Sciatic nerve (tissue), 2 donors: Measurements from ENCODE around the gene SYNDIG1L. TPM values are rescaled to one million over a fixed set of nuclear protein-coding genes. Genes with fewer than 3 reads are reported as not detected.
"Not testable (repeated sequence)": the region's sequence is repeated elsewhere in the genome, so short reads cannot be mapped to it uniquely, and the experiment has no call there.

Experiments
- ATAC-seq: fragments of 200-7000 bp; cut with Tn5 transposase; one replicate; pipeline ENCODE4 v1.9.1; 2020; ENCODE audit warnings: mild to moderate bottlenecking, moderate library complexity
- DNase-seq: peaks from one replicate; pipeline ENCODE4 v3.0.0-alpha.2; 2020; ENCODE audit warnings: low spot score
- intact Hi-C: fragments of 100-400 bp; cut with DNase I; formaldehyde crosslinking; loops from one replicate; pipeline ENCODE4 v1.14.2; 2022
- total RNA-seq: library from RNA; stranded (reverse); fragmentation: NEBNext Ultra II Directional; extraction: Animal tissue kit (Norgen Biotek cat#: 25700); gene quantifications from one replicate; pipeline ENCODE4 v1.2.1, GENCODE V29; 2021
- donor health status: DM: no; HTN: no; CAD: no.
- donor health status: DM: no; HTN: no; CAD: no.

Gene SYNDIG1L
- total RNA-seq = 0.58 TPM

DNA sequence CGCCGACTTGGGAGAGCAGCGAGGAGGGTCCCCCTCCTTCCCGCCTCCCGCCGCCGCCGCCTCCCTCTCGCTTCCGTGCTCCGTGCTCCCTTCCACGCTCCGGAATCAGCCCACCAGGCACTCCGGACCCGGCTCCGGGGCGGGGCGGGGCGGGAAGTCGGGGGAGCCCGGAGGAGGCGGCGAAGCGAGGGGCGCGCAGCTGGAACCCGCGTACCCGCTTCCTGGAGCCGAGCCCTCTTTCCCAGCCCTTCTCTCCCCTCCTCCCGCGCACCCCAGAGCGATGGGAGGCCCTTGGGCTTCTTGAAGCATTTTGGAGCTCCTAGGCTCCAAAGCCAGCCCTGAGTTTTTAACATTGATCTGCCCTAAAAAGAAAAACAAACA is at the start of gene SYNDIG1L:
TSS of gene SYNDIG1L (minus strand) at position 9 of the 381 bp plus-strand sequence. CDS start 16,466 bp downstream, outside the sequence.
- ATAC-seq (no peak), DNase-seq (no peak)
- intact Hi-C loops = no loop called here

DNA sequence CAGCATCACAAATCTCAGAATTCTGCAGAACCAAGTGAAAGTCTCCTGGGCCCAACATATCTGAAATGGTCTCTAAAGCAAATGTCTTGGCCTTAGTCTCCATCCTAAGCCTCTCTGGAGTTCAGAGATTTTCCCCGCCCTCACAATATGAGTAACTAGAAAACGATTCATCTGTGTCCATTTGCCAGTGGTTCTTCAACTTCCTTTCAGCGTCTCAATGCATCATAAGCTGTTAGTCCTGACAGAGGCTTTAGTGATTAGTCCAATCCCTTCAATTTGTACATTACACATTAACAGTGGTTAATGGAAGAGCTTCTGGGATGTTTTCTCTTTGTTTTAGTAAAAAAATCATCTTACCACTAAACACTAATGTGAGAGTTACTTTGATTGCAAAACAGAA is 49.7 kb upstream of the SYNDIG1L start:
- intact Hi-C loops = no loop called here
- DNase-seq (no peak), ATAC-seq (no peak)

DNA sequence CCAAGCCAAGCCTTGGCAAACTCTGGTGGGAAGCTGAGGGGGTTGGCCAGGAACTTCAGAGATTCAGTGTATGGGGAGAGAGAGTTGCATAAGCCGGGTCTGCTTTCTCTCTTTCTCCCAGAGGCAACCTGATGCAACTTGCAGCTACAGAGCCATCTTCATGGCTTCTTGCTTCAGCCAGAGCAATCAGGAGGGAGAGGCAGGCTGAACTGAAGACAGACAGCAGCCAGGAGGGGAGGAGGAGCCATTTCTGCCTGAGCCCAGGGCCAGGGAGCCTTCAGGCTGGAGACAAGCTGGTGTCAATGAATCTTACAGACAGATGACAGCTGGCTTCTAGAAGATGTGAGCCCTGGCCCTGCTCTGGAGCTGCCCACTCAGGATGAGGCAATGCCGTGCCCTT is 48.4 kb upstream of the SYNDIG1L start:
- ATAC-seq (peak; percentile 63), DNase-seq (no peak)
- intact Hi-C loops = no loop called here

DNA sequence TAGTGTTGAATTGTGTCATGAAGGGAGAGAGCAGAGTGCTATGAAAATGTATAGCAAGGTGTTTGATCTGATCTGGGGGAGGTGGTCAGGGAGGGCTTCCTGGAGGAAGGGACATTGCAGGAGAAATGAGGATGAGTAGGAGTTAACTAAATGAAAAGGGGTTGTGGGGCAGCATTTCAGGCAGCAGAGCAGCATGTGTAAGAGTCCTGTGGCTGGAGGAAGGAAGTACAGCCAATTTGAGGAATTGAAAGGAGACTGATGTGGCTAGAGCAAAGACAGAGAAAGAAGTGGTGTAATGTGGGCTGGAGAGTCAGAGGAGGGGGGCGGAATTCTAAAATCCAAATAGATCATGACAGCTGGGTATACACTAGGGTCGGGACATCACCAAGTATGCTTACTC is 46.6 kb upstream of the SYNDIG1L start:
- ATAC-seq (no peak), DNase-seq (no peak)
- intact Hi-C loops = no loop called here

DNA sequence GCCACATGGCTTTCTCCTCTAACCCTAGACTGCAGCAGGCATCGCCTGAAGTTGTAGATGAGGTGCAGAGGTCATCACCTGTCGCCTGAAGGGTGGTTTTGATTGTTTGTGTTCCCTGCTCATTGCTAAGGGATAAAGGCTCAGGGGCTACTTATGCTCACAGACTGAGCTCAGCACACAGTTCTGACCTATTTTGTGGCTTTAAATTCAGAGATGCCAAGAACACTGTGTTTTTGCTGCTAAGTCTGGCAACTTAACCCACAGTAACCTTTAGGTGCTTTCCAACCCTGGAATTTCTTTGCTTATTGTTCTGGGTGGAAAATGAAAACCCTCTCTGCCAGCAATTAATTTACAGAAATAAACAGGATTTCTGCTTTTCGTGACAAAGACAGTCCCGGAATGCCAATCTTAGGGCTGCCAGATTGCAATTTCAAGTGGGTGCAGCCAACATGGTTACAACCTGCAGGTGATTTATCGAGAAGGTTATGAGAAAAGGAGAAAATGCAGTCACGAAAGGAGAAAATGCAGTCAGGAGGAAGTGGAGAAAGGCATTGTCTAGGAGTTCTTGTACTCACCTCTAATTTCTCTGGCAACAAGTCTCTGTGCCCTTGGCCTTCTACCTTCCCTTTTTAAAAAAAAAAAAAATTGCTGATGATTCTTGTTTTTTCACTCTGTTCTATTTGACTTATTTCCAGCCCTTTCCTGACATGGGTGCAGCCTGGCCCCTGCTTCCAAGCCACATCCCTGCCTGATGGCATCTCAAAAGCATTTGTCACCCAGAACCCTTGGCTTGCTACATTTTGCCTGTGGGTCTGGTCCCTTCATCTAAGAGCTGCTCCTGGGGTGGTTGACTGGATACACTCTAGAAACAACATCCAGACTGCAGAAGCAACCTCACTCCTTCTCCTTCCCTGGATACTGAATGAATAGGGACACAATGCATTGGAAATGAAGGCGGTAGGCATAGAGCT is 43.8 kb upstream of the SYNDIG1L start:
- no peak for DNase-seq
- ATAC-seq = peak; percentile 76
- intact Hi-C loops = no loop called here

DNA sequence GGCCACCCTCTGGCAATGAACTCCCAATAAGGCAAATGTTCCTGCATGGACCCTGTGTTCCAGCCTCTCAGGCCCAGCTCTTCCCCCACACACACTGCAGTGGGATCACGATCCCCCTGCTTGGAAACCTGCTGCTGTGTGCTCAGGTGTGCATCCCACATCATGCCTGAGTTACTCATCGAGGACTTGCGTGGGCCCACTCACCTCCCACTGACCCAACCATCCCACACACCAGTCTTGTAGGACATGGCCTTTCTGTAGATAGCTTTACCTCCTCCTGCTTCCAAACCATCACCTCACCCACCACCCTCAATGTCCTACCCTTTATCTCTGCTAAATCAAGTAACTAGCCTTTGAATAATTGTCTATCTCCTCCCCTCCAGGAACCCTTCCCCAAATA is 42.5 kb upstream of the SYNDIG1L start:
- intact Hi-C loops = no loop called here
- DNase-seq (no peak), ATAC-seq (no peak)

DNA sequence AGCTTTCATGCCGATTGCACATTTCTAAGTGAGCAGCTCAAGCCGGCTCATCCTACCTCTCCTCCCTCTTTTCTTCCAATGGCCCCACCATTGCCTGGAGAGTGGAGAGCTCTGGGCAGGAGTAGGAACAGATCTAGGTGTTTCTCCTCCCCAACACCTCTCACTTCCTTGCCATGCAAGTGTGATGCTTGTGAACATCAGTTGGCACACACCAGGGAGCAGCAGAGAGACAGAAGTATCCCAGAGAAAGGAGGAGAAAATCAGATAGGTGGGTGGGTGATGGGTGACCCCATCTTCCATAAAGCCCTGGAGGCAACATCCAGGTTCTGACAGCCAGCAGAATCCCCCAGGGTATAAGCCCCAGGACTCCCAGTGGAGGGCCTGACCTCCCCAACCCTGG is 39.3 kb upstream of the SYNDIG1L start:
- intact Hi-C loops = no loop called here
- no peak for ATAC-seq

DNA sequence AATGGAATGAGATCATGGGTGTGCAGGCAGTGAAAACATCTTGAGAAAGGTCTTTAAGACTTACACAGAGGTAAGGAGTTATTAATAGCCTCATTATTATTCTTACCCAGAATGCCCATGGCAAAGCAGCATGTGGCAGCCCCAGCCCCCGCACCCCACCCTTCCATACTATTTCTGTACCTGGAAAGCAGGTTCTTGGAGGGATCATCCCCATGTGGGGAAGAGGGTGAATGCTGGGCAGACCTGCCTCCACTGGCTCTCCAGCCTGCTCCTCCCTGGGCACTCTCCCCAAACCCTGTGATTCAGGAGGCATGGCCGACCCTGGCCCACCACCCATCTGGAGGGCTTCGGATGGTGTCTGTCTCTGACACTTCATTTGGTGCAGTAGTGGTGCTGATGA is 38.8 kb upstream of the SYNDIG1L start:
- intact Hi-C loops = no loop called here
- ATAC-seq (no peak), DNase-seq (no peak)

More for the DNA sequence above, 39.3 kb upstream of the SYNDIG1L start:
- DNase-seq = no peak

DNA sequence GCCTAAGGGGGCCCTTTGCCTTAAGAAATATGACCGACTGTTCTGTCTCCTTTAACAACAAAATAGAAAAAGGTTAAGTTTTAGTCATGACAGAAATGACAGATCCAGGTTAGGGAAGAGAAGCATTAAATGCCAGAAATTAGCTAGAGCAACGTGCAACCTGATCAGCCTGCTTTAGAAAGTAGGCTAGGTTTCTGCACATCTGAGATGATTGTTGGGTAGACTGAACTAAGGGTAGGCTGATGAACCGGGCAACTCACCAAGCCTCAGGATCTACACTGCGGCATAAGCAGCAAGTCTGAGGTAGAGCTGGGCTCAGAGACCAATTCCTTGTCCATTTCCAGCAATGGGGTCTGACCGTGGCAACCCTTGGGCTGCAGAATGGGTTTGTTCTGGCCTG is 37.7 kb upstream of the SYNDIG1L start:
- ATAC-seq = no peak
- DNase-seq = no peak
- intact Hi-C loops = no loop called here

DNA sequence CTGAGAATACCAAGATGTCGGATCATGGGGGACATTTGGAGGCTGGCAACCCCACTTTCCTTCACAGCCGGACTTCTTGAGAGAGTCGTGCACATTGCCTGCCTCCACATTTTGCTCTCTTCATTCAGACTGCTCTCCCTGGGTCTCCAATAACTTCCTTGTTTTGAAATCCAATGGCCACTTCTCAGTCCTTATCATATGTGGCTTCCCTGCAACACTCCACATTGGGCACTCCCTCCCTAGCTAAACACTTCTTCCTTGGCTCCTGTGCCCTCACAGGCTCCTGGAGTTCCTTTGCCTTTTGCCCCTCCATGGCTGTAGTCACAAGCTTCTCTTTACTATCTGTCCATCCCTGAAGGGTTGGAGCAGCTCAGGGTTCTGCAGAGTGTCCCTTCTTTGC is 37.0 kb upstream of the SYNDIG1L start:
- intact Hi-C loops = no loop called here
- DNase-seq = no peak
- ATAC-seq = no peak

DNA sequence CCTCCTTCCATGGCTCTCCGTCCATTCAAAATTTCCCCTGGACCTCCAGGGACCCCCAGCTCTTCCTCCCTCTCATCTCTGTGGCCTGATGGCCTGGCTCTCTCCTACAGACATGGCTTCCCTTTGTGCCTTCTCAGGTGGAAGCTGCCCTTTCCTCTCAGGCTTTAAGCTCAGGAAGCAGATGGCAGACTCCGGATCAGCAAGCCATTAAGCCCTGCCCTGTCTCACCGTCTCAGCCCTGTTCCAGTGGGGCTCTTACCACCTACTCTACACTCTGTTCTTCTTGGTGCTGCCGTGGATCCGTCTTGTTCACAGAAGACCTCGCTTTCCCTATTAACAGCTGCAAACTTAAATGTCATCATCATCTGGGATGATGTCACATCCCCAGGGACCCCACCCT is 34.0 kb upstream of the SYNDIG1L start:
- intact Hi-C loops = no loop called here
- no peak for ATAC-seq
- no peak for DNase-seq

DNA sequence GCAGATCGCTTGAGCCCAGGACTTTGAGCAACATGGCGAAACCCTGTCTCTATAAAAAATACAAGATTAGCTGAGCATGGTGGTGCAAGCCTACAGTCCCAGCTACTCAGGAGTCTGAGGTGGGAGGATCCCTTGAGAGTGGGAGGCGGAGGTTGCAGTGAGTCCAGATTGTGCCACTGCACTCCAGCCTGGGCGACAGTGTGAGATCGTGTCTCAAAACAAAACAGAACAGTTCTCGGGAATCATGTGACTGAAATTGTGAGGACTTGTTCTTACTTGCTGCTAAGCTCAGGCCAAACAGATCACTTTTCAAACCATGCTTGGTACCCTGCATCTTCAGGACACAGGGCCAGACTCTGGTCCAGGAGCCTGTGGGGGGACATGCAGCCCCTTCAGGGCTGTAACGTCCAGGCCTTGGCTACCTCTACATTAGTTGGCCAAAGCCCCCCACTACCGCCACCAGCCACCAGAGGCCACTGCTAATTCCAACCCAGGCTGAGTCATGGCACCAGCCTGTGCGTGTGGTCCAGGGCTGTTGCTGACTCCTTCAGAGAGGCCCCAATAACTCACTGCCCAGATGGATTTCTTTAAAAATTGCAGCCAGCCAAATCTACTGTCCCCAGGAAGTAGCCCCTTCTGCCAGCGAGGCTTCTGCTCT is 33.4 kb upstream of the SYNDIG1L start:
- DNase-seq = no peak
- peak; percentile 62 for ATAC-seq
- intact Hi-C loops = no loop called here

DNA sequence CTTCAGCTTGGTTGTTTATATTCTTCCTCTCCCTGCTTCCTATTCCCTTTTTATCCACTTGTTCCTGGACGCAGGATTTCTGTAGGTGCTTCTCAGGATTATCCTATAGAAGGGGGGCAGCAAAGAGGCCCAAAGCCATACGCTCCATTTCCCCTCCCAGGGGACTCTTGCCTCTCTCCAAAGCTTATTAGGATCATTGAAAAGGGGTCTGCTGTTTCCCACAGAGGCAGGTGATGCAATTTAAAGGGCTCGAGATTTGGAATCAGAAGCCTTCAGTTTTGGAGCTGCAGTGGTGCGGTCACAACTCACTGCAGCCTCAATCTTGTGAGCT is 31.5 kb upstream of the SYNDIG1L start:
- intact Hi-C loops = no loop called here
- ATAC-seq (no peak), DNase-seq (no peak)

DNA sequence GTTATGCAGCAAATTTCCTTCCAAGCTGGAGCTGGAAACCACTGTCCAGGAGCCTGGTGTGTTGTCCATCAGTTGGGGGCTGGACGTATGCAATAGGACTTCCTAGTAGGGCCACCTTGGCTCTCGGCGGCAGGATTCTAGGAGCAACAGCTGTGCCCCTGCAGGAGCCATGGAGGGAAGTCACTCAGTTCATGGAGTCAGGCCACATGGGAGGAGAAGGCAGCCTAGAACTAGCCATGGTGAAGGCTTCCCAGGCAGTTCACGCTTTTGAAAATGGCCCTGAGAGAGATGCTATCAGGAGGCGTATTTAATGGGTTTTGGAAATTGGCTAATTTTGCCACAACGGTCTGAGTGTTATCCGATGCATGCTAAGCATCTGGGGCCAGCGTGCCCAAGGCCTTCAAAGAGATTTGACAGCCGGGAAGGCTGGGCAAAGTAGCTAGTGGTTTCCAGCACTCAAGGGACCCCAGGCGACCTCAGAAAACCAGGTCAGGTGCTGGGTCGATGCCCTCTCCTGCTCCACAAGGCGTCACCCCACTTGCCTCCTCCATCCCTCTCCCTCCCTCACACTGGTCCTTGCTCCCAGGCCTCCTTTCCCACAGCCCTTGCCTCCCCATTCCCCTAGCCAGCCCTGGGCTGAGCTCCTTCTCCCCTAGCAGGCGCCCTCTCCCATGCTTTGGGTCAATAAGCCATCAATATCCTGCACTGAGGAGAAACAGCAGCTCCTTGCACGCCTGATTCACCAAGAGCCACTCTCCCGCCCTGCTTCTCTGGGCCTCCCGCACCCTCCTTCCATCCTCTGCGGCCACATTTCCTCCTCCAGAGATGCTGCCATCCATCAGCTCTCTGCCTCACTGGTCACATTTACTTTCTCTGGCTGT is 30.9 kb upstream of the SYNDIG1L start:
- intact Hi-C loops = no loop called here
- DNase-seq = no peak
- no peak for ATAC-seq

DNA sequence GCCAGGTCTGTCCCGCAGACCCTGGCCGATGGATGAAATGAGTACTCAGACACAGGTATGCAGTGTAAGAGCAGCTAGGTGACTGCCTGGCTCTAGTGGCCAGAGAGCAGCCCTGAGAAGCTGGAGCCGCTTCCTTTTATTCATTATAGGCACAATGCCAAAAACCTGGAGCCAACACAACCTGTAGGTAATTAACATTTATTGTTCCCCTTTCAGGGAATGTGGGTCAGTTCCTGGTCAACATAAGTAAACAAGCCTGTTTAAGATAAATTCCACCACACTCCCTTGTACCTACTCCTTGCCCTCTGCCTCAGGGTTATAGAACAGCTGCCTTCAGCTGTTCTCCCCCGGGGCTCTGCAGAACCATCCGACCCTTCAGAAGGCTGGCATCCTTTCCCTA is 28.4 kb upstream of the SYNDIG1L start:
- ATAC-seq, DNase-seq, intact Hi-C loops: not testable (repeated sequence)

DNA sequence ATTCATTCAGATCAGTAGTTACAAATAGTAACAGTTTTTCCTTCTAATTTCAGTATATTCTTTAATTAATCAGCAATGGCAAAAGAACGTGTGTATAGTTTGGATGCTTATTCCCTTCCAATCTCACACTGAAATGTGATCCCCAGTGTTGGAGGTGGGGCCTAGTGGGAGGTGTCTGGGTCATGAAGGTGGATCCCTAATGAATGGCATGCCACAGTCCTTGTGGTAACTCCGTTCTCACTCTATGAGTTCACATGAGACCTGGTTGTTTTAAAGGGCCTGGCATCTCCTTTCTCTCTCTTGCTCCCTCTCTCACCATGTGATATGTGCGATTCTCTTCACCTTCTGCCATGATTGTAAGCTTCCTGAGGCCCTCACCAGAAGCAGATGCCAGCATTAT is 18.9 kb upstream of the SYNDIG1L start:
- ATAC-seq = no peak
- DNase-seq = peak; percentile 1
- intact Hi-C loops = no loop called here

DNA sequence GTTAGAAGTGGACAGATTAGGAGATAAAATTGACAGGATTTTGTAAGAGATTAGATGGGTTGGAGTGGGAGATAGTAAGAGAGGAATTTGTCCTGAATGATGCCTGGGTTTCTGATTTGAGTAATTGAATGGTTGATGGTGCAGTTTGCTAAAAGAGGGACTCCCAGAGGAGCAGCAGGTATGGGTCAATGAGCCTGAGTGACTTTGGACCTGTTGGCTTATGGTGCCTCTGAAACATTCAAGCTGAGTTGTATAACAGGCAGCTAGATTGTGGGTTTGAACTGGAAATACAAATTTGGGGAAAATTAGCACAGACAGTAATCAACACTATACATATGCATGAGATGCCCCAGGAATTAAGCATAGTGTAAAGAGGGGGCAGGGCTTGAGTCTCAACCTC is 16.7 kb upstream of the SYNDIG1L start:
- intact Hi-C loops = no loop called here
- ATAC-seq (no peak), DNase-seq (no peak)

DNA sequence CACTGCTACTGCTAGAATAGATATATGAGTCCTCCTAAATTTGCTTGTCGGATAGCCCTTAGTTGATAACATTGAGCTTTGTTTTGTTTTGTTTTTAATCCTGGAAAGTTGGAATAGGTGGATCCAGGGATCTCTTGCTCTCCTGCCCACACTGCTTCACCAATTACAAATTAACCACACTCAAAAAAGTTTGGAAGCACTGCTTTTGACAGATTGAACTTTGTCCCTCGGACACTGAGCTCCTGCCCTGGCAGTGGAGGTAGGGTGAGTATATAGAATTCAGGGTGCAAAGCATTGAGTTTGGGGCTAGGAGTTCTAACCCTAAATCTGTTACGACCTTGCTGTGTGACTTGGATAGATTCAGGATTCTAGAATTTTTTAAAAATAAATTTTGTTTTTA is 15.1 kb upstream of the SYNDIG1L start:
- no peak for ATAC-seq
- no peak for DNase-seq
- intact Hi-C loops = no loop called here

DNA sequence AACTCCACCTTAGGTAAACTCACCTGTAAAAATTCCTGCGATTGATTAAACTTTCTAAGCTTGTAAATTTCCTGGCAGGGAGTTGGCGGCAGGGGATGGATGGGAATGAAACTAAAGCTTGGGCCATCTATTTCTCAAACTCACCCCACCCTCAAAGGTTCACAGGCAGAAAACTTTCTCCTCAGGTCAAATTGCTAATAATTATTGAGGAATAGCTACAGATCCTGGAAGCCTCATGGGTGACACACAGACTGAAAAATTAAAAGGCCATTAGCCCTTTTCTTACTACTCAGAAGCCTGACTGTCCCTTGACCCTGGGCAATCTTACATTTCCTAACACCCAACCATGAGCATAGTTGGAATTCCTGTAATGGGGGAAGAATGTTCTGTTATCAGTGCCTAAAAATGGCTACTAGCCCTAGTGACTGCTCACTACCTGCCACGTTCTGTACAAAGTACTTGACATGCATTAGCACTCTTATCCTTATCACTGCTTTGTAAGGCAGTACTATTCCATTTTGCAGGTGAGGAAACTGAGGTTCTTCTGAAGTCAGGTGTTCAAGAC is 12.4 kb upstream of the SYNDIG1L start:
- DNase-seq (no peak), ATAC-seq (no peak)
- intact Hi-C loops = no loop called here
